Breast epithelium (tissue), 3 donors: Measurements from ENCODE around the gene DPH5.

Source experiments
- POLR2AphosphoS5 ChIP-seq, 3 donors: sonication (generic); formaldehyde crosslinking; IDR thresholded peaks; one replicate each; pipeline ENCODE4 v1.6.1; 2017; ENCODE audit warnings: antibody characterized with exemption in 3 of 3
- TF ChIP-seq, protein P1 (sequence below), 3 donors: fragments of 450-650 bp; IDR thresholded peaks; one replicate each; pipeline ENCODE4 v1.5.1; 2016 to 2017; ENCODE audit warnings: antibody characterized with exemption in 3 of 3, mild to moderate bottlenecking in 3 of 3, moderate library complexity in 3 of 3

- TF ChIP-seq, protein P1, sequence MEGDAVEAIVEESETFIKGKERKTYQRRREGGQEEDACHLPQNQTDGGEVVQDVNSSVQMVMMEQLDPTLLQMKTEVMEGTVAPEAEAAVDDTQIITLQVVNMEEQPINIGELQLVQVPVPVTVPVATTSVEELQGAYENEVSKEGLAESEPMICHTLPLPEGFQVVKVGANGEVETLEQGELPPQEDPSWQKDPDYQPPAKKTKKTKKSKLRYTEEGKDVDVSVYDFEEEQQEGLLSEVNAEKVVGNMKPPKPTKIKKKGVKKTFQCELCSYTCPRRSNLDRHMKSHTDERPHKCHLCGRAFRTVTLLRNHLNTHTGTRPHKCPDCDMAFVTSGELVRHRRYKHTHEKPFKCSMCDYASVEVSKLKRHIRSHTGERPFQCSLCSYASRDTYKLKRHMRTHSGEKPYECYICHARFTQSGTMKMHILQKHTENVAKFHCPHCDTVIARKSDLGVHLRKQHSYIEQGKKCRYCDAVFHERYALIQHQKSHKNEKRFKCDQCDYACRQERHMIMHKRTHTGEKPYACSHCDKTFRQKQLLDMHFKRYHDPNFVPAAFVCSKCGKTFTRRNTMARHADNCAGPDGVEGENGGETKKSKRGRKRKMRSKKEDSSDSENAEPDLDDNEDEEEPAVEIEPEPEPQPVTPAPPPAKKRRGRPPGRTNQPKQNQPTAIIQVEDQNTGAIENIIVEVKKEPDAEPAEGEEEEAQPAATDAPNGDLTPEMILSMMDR (IDR thresholded peaks at IDR 0.05) = no peak
- no peak for TF ChIP-seq POLR2AphosphoS5 (IDR thresholded peaks at IDR 0.05)
Observed at GRCh38 chr1:101027194-101027772, 1.7 kb upstream of the DPH5 start.
